Stimulated activated CD4-positive, alpha-beta T cell treated with anti-CD3 and anti-CD28 coated beads, Interleukin-1b, Interleukin-23, amount 100 ng/mL, for 48 hours (primary cell): Measurements from ENCODE around the gene CCDC186.

Experiments
- DNase-seq: peaks from one replicate; pipeline ENCODE4 v3.0.0-alpha.2; 2020

CCDC186 gene

GRCh38 chr10:114173921-114174694 lies at the start of gene CCDC186:
Gene CCDC186 (minus strand): TSS chr10:114174203. CDS start chr10:114163268, 10,935 bp downstream.
- DNase-seq, result peak; percentile 98

GRCh38 chr10:114223066-114223465 lies 49.1 kb upstream of the CCDC186 start:
- DNase-seq, result no peak

GRCh38 chr10:114221235-114221634 lies 47.2 kb upstream of the CCDC186 start:
- DNase-seq, result no peak

- DNase-seq, result no peak
Observed at GRCh38 chr10:114220281-114220680, 46.3 kb upstream of the CCDC186 start.

- DNase-seq, result no peak
Observed at GRCh38 chr10:114215033-114215432, 41.0 kb upstream of the CCDC186 start.

GRCh38 chr10:114212153-114212552 lies 38.1 kb upstream of the CCDC186 start:
- no peak for DNase-seq

GRCh38 chr10:114208351-114208750 lies 34.3 kb upstream of the CCDC186 start:
- no peak for DNase-seq

GRCh38 chr10:114207349-114207748 lies 33.3 kb upstream of the CCDC186 start:
- no peak for DNase-seq

GRCh38 chr10:114206902-114207301 lies 32.9 kb upstream of the CCDC186 start:
- no peak for DNase-seq

- no peak for DNase-seq
Observed at GRCh38 chr10:114202812-114203211, 28.8 kb upstream of the CCDC186 start.

GRCh38 chr10:114199239-114199638 lies 25.2 kb upstream of the CCDC186 start:
- no peak for DNase-seq

- no peak for DNase-seq
Observed at GRCh38 chr10:114195079-114195478, 21.1 kb upstream of the CCDC186 start.

GRCh38 chr10:114189700-114190099 lies 15.7 kb upstream of the CCDC186 start:
- DNase-seq, result no peak

GRCh38 chr10:114188900-114189299 lies 14.9 kb upstream of the CCDC186 start:
- DNase-seq, result no peak

- no peak for DNase-seq
Observed at GRCh38 chr10:114188001-114188400, 14.0 kb upstream of the CCDC186 start.

- no peak for DNase-seq
Observed at GRCh38 chr10:114184276-114184675, 10.3 kb upstream of the CCDC186 start.

GRCh38 chr10:114183563-114183962 lies 9.6 kb upstream of the CCDC186 start:
- DNase-seq, result no peak

- DNase-seq, result no peak
Observed at GRCh38 chr10:114181971-114182370, 8.0 kb upstream of the CCDC186 start.

- no peak for DNase-seq
Observed at GRCh38 chr10:114180937-114181336, 6.9 kb upstream of the CCDC186 start.

- no peak for DNase-seq
Observed at GRCh38 chr10:114179747-114180146, 5.7 kb upstream of the CCDC186 start.

GRCh38 chr10:114179148-114179547 lies 5.1 kb upstream of the CCDC186 start, which contains the start of gene TDRD1:
Gene TDRD1 (plus strand): TSS chr10:114179353. CDS start chr10:114187832, 8,479 bp downstream.
- no peak for DNase-seq

GRCh38 chr10:114176511-114176910 lies 2.5 kb upstream of the CCDC186 start:
- no peak for DNase-seq

GRCh38 chr10:114175667-114176066 lies 1.7 kb upstream of the CCDC186 start:
- no peak for DNase-seq

GRCh38 chr10:114174695-114175188 lies 739 bp upstream of the CCDC186 start:
- DNase-seq, result no peak

- no peak for DNase-seq
Observed at GRCh38 chr10:114173603-114173920, 441 bp downstream of the CCDC186 start.
